ENCODE data around the gene ING5.

Gene ING5

DNA sequence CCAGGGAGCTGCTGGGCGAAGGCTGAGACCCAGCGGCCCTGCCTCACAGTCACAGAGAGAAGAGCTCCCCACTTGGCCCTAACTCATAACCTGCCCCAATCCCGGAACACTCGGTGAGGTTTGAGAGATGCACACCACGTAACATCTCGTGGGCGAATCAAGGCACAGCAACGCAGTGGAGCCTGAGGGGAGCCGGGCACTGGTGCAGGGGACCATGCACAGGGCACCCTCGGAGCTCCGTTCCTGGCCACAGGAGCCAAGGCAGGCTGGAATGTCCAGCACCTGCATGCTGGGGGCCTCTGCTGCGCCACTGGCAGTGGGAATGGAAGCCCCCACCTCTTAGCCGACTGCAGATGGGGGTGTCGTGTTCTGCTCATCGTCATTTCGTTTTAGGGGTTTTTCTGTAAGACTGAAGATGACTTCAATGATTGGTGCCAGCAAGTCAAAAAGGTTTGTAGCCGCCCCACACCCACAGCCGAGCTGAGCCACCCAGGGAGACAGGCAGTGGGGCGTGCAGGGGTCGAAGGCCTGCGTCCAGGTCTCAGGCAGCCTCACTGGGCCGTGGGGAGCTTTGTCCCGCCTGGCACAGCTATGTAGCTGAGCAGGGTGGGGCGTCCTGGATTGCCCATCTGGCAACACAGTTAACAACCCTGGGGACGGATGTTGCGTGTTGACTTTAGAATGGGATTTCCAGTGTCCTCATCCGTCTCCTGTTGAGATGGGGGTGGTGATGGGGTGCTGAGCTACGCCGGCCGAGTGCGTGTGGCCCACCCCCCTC lies 31.3 kb upstream of the ING5 start:
- H3K27me3 ChIP-seq: no peaks in the 10 kb centered on the region
- no peaks in the 10 kb centered on the region for H3K4me1 ChIP-seq
- peaks cover 57 to 88% (median 67%) of the 10 kb centered on the region in 3 donors for H3K36me3 ChIP-seq
- no peak for DNase-seq
- TF ChIP-seq, protein P1, sequence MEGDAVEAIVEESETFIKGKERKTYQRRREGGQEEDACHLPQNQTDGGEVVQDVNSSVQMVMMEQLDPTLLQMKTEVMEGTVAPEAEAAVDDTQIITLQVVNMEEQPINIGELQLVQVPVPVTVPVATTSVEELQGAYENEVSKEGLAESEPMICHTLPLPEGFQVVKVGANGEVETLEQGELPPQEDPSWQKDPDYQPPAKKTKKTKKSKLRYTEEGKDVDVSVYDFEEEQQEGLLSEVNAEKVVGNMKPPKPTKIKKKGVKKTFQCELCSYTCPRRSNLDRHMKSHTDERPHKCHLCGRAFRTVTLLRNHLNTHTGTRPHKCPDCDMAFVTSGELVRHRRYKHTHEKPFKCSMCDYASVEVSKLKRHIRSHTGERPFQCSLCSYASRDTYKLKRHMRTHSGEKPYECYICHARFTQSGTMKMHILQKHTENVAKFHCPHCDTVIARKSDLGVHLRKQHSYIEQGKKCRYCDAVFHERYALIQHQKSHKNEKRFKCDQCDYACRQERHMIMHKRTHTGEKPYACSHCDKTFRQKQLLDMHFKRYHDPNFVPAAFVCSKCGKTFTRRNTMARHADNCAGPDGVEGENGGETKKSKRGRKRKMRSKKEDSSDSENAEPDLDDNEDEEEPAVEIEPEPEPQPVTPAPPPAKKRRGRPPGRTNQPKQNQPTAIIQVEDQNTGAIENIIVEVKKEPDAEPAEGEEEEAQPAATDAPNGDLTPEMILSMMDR (IDR thresholded peaks at IDR 0.05): no peak
- intact Hi-C loops (cut with DNase I; ENCODE audit: low total_unique reads): no loop called here
- no peak overlapping the region for H3K4me3 ChIP-seq
- no peak overlapping the region for H3K27ac ChIP-seq
- no peaks in the 10 kb centered on the region for H3K9me3 ChIP-seq

DNA sequence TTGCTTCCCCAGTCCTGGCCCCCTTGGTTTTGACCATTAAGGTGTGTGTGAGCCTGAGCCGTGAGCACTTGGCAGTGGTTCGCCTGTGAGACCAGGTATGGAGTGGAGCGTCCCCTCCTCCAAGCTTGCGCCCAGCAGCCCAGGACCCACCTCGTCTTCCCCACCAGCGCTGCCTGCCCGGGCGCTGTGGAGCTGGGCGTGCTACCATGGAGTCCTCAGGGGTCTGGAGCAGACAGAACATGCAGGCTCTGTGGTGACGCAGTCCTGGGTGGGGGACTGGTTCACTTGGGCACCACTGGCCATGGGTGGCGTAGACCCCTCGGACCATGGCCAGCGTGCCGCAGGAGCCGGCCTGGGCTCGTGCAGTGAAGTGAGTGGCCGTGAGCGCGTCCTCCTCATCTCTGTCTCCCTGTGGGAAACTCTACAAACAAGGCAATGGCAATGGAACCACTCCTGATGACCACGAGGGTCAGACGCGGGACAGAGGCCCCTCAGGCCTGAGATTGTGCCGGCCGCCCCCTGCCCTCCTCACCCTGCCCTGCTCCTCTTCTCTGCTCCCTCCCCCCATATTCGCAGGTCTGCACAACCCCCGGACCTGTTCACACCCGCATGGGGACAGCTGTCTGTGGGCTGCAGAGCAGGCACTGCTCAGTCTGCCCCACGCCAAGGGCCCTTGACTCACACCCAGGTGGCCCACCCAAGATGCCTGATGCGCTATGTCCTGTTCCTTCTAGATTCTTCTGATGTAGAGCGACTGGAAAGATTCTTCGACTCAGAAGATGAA lies 30.2 kb upstream of the ING5 start:
- no peak overlapping the region for H3K27ac ChIP-seq
- intact Hi-C loops (cut with DNase I; ENCODE audit: low total_unique reads): no loop called here
- H3K27me3 ChIP-seq: no peaks in the 10 kb centered on the region
- H3K36me3 ChIP-seq: peaks cover 55 to 90% (median 67%) of the 10 kb centered on the region in 3 donors
- H3K9me3 ChIP-seq: no peaks in the 10 kb centered on the region
- H3K4me1 ChIP-seq: no peaks in the 10 kb centered on the region
- no peak overlapping the region for H3K4me3 ChIP-seq
- no peak for DNase-seq
- TF ChIP-seq, protein P1 (IDR thresholded peaks at IDR 0.05): no peak

GRCh38 chr2:241672243-241673188 lies 29.3 kb upstream of the ING5 start:
- Histone ChIP-seq H3K27me3 (no peaks in the 10 kb centered on the region), H3K9me3 (no peaks in the 10 kb centered on the region), H3K36me3 (peaks cover 47 to 90% (median 67%) of the 10 kb centered on the region in 3 donors), H3K4me3 (no peak overlapping the region), H3K27ac (no peak overlapping the region), H3K4me1 (no peaks in the 10 kb centered on the region)
- TF ChIP-seq, protein P1 (IDR thresholded peaks at IDR 0.05): no peak
- intact Hi-C loops (cut with DNase I; ENCODE audit: low total_unique reads): no loop called here
- DNase-seq: no peak

GRCh38 chr2:241673189-241673663 lies 28.6 kb upstream of the ING5 start:
- intact Hi-C loops (cut with DNase I; ENCODE audit: low total_unique reads): no loop called here
- peaks cover 41 to 90% (median 65%) of the 10 kb centered on the region in 3 donors for H3K36me3 ChIP-seq
- H3K4me1 ChIP-seq: no peaks in the 10 kb centered on the region
- no peak overlapping the region for H3K4me3 ChIP-seq
- no peak overlapping the region for H3K27ac ChIP-seq
- TF ChIP-seq, protein P1 (IDR thresholded peaks at IDR 0.05): no peak
- no peaks in the 10 kb centered on the region for H3K9me3 ChIP-seq
- no peaks in the 10 kb centered on the region for H3K27me3 ChIP-seq
- DNase-seq: no peak

Data from tibial artery (tissue), 4 donors.